ENCODE measurements around the gene KLB.

Gene KLB

GRCh38 chr4:39469429-39470077 is 62.8 kb downstream of the KLB start:
- DNase-seq (ENCODE audit: low read depth): peak; percentile 91
- no peak overlapping the region for H3K4me3 ChIP-seq (replicated peaks; ENCODE audit: low read depth, low read length)
- TF ChIP-seq CTCF (IDR thresholded peaks at IDR 0.05; ENCODE audit: low read length, missing control alignments): peak; percentile 89

GRCh38 chr4:39470402-39470801 is 63.7 kb downstream of the KLB start:
- TF ChIP-seq CTCF (IDR thresholded peaks at IDR 0.05; ENCODE audit: low read length, missing control alignments): no peak
- H3K4me3 ChIP-seq (replicated peaks; ENCODE audit: low read depth, low read length): no peak overlapping the region
- DNase-seq (ENCODE audit: low read depth): no peak

GRCh38 chr4:39472396-39472795 is 65.7 kb downstream of the KLB start:
- no peak for TF ChIP-seq CTCF (IDR thresholded peaks at IDR 0.05; ENCODE audit: low read length, missing control alignments)
- peak; percentile 26 for DNase-seq (ENCODE audit: low read depth)
- H3K4me3 ChIP-seq (replicated peaks; ENCODE audit: low read depth, low read length): no peak overlapping the region

GRCh38 chr4:39476187-39476895 is 69.6 kb downstream of the KLB start:
- DNase-seq (ENCODE audit: low read depth): no peak
- H3K4me3 ChIP-seq (replicated peaks; ENCODE audit: low read depth, low read length): no peak overlapping the region
- no peak for TF ChIP-seq CTCF (IDR thresholded peaks at IDR 0.05; ENCODE audit: low read length, missing control alignments)

- no peak for DNase-seq (ENCODE audit: low read depth)
- H3K4me3 ChIP-seq (replicated peaks; ENCODE audit: low read depth, low read length): no peak overlapping the region
- no peak for TF ChIP-seq CTCF (IDR thresholded peaks at IDR 0.05; ENCODE audit: low read length, missing control alignments)
Observed at GRCh38 chr4:39480251-39480650, 73.5 kb downstream of the KLB start.

GRCh38 chr4:39480902-39481695 is 74.4 kb downstream of the KLB start:
- no peak for DNase-seq (ENCODE audit: low read depth)
- no peak for TF ChIP-seq CTCF (IDR thresholded peaks at IDR 0.05; ENCODE audit: low read length, missing control alignments)
- no peak overlapping the region for H3K4me3 ChIP-seq (replicated peaks; ENCODE audit: low read depth, low read length)
